Spleen (tissue), 11 donors: ENCODE measurements around the gene OR2AE1. TPM values are rescaled to one million over a fixed set of nuclear protein-coding genes. Genes with fewer than 3 reads are reported as not detected.
"Not testable (repeated sequence)": the region's sequence is repeated elsewhere in the genome, so short reads cannot be mapped to it uniquely, and the experiment has no call there.

Experiments used
- DNase-seq: peaks from one replicate; pipeline ENCODE4 v3.0.0-alpha.2; 2020
- H3K27ac ChIP-seq, 8 donors: fragments of 200-600 bp; sonication (generic) in 7 of 8; 1 replicate in 4 of 8; 2 replicates in 4 of 8; pipeline versions ENCODE4 v1.5.0 to v1.8.0; 2016 to 2021; ENCODE audit warnings: inconsistent platforms in 4 of 8, mild to moderate bottlenecking in 4 of 8, moderate library complexity in 1 of 8
- H3K27me3 ChIP-seq, 7 donors: fragments of 200-600 bp; sonication (generic) in 6 of 7; replicated peaks in 1 of 7; 1 replicate in 4 of 7; 2 replicates in 3 of 7; pipeline versions ENCODE4 v1.5.0 to v1.8.0; 2016 to 2021; ENCODE audit warnings: inconsistent platforms in 3 of 7, mild to moderate bottlenecking in 1 of 7
- H3K36me3 ChIP-seq, 6 donors: fragments of 200-600 bp; sonication (generic) in 5 of 6; 1 replicate in 4 of 6; 2 replicates in 2 of 6; pipeline versions ENCODE4 v1.5.0 to v1.8.0; 2016 to 2021; ENCODE audit warnings: inconsistent platforms in 2 of 6
- H3K4me1 ChIP-seq, 6 donors: fragments of 200-600 bp; sonication (generic) in 5 of 6; 1 replicate in 3 of 6; 2 replicates in 3 of 6; pipeline versions ENCODE4 v1.5.0 to v1.8.0; 2016 to 2021; ENCODE audit warnings: inconsistent platforms in 3 of 6
- H3K4me3 ChIP-seq, 8 donors: fragments of 200-600 bp; sonication (generic) in 7 of 8; 1 replicate in 4 of 8; 2 replicates in 4 of 8; pipeline versions ENCODE4 v1.5.0 to v1.8.0; 2016 to 2021; ENCODE audit warnings: inconsistent platforms in 4 of 8, mild to moderate bottlenecking in 4 of 8, moderate library complexity in 2 of 8
- H3K9me3 ChIP-seq, 8 donors: fragments of 200-600 bp; sonication (generic) in 7 of 8; 1 replicate in 4 of 8; 2 replicates in 4 of 8; pipeline versions ENCODE4 v1.5.0 to v1.8.0; 2016 to 2021; ENCODE audit warnings: inconsistent platforms in 4 of 8
- CTCF ChIP-seq, 11 experiments: fragments of 200-600 bp in 7 of 11; fragments of 450-650 bp in 4 of 11; sonication (generic) in 4 of 11; IDR thresholded peaks in 8 of 11; conservative IDR thresholded peaks in 3 of 11; 1 replicate in 7 of 11; 2 replicates in 4 of 11; pipeline versions ENCODE4 v1.4.0 to v1.8.0; 2016 to 2021; ENCODE audit warnings: antibody characterized with exemption in 11 of 11, inconsistent platforms in 4 of 11, mild to moderate bottlenecking in 1 of 11
- POLR2A ChIP-seq, 3 donors: fragments of 450-650 bp; IDR thresholded peaks; one replicate each; pipeline ENCODE4 v1.5.1; 2017; ENCODE audit warnings: antibody characterized with exemption in 3 of 3, mild to moderate bottlenecking in 1 of 3
- POLR2AphosphoS5 ChIP-seq, 3 donors: sonication (generic); formaldehyde crosslinking; IDR thresholded peaks; one replicate each; pipeline ENCODE4 v1.5.1; 2017; ENCODE audit warnings: antibody characterized with exemption in 3 of 3
- WGBS, 5 donors: extraction: QIAGEN DNeasy Blood & Tissue Kit in 3 of 5; methylation state at CpG; one replicate each; pipeline versions ENCODE4 v1.1.5 to v1.1.7; 2013 to 2018; 5-methylcytosine and 5-hydroxymethylcytosine counted together
- intact Hi-C: fragments of 100-400 bp; cut with DNase I; formaldehyde crosslinking; loops from one replicate; pipeline ENCODE4 v1.15.0; 2023; ENCODE audit warnings: low total_unique reads
- polyA plus RNA-seq, 3 donors: library from polyadenylated mRNA; stranded (reverse); fragments of 200-250 nt; gene quantifications; one replicate each; pipeline ENCODE4 v1.2.1, GENCODE V29; 2013
- total RNA-seq, 7 donors: library from RNA; depleted of rRNA in 3 of 7; stranded (reverse); fragments of >200 nt in 3 of 7; fragmentation: NEBNext Ultra II Directional in 4 of 7; extraction: Animal tissue kit (Norgen Biotek cat#: 25700) in 4 of 7; gene quantifications; one replicate each; pipeline versions ENCODE4 v1.1.0 to v1.2.1, GENCODE V29; 2016 to 2021
- donor health status: healthy with polysubstance abuse.
- donor health status: DM: no; HTN: no; CAD: no; lungs with moderate emphysema.
- donor health status: DM: no; HTN: no; CAD: no.
- donor health status: Bipolar disorder and iron deficiency.
- donor health status: healthy.
- donor health status: DM: no; HTN: no; CAD: no.
- donor health status: DM: yes; HTN: yes; CAD: no.

Gene OR2AE1
- total and polyA plus RNA-seq, 10 donors: 0.94 TPM; not detected in 9

DNA sequence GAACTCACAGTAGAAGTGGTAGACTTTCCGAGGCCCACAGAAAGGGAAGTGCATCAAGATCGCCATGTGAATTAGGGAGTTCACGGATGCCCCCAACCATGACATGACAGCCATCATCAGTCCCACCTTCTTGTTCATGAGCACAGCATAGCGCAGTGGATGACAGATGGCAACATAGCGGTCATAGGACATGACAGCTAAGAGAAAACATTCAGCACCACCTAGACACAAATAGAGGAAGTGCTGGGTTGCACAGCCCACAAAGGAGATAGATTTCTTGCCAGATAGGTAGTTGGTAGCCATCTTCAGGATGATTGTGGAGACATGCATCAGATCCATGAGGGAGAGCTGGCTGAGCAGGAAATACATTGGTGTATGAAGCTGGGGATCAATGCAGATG is 342 bp downstream of the OR2AE1 start:
- Histone ChIP-seq H3K27me3 (no peaks in the 10 kb centered on the region), H3K4me3 (no peak overlapping the region), H3K27ac (no peak overlapping the region), H3K4me1 (no peaks in the 10 kb centered on the region), H3K36me3 (peaks cover 0 to 7% (median 0%) of the 10 kb centered on the region in 6 donors), H3K9me3 (no peaks in the 10 kb centered on the region)
- TF ChIP-seq CTCF (IDR thresholded peaks at IDR 0.05 in 8 of 11, conservative IDR thresholded peaks at IDR 0.05 in 3 of 11) (no peak), POLR2AphosphoS5 (IDR thresholded peaks at IDR 0.05) (no peak), POLR2A (IDR thresholded peaks at IDR 0.05) (no peak)
- intact Hi-C loops: no loop called here
- 68 to 92% (median 88%) methylated on average over 5 of the region's 5 CpGs for WGBS, 5 donors
- no peak for DNase-seq

DNA sequence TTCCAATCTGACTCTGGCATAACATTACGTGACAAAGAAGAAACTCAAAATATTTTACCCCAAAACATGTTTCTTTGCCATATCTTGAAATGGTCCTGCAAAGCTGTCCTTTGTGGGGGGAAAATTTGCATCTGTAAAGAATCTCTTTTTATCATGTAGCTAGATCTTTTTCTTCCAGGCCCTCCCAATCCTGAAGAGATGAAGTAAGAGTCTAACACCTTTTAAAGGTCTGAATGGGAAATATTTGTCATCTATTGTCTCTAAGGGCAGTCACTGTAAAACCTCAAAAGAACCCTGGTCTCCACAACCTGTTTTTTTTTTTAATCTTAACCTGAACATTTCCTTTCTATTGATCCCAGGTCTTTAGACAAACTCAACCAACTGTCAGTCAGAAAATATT is 8.6 kb downstream of the OR2AE1 start:
- TF ChIP-seq POLR2A (IDR thresholded peaks at IDR 0.05) (no peak), CTCF (IDR thresholded peaks at IDR 0.05 in 8 of 11, conservative IDR thresholded peaks at IDR 0.05 in 3 of 11) (no peak), POLR2AphosphoS5 (IDR thresholded peaks at IDR 0.05) (no peak)
- Histone ChIP-seq H3K4me1 (no peaks in the 10 kb centered on the region), H3K27me3 (peaks cover 0 to 15% (median 0%) of the 10 kb centered on the region in 7 donors), H3K9me3 (peaks cover 0 to 24% (median 14%) of the 10 kb centered on the region in 8 donors), H3K4me3 (no peak overlapping the region), H3K27ac (no peak overlapping the region), H3K36me3 (no peaks in the 10 kb centered on the region)
- intact Hi-C loops: no loop called here
- 82 to 93% (median 91%) methylated on average over 1 of the region's 1 CpG for WGBS, 5 donors
- DNase-seq: no peak

DNA sequence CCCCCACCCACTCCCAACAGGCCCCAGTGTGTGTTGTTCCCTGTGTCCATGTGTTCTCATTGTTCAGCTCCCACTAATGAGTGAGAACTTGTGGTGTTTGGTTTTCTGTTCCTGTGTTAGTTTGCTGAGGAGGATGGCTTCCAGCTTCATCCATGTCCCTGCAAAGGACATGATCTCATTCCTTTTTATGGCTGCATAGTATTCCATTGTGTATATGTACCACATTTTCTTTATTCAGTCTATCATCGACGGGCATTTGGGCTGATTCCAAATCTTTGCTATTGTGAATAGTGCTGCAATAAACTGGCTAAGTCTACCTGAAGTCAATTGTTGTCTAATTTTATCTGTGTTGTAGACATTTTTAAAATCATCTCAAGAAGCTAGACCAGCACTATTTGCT is 9.4 kb downstream of the OR2AE1 start:
- intact Hi-C loops: not testable (repeated sequence)

DNA sequence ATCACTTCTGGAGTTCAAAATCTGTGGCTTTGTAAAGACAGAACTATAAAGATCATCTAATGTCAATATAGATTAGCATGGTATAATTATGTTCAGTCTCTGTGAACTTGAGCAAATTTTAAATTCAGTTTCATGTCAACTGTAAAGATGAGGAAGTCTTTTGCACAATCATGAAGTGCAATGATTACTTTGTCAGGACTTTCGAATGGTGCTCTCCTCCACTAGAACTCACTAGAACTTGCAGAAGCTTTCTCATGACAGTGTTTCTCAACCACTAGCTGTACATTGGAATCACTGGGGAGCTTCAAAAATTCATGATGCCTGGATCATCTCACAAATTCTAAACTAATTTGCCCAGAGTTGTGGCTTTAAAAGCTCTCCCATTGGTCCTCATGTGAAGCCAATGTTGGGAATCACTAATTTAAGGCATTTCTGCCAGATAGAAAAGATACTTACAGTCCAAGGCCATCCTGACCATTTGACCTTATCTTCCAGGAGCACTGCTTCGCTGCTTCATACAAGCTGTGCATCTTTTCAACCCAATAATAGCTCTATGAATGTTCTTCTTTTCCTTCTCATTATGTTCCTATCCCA is 12.9 kb downstream of the OR2AE1 start:
- H3K9me3 ChIP-seq: peaks cover 0 to 24% (median 15%) of the 10 kb centered on the region in 8 donors
- TF ChIP-seq POLR2A (IDR thresholded peaks at IDR 0.05) (no peak), CTCF (IDR thresholded peaks at IDR 0.05 in 8 of 11, conservative IDR thresholded peaks at IDR 0.05 in 3 of 11) (no peak), POLR2AphosphoS5 (IDR thresholded peaks at IDR 0.05) (no peak)
- H3K36me3 ChIP-seq: no peaks in the 10 kb centered on the region
- H3K27me3 ChIP-seq: peaks cover 0 to 8% (median 0%) of the 10 kb centered on the region in 7 donors
- no peak overlapping the region for H3K27ac ChIP-seq
- no peak for DNase-seq
- H3K4me3 ChIP-seq: no peak overlapping the region
- WGBS, 5 donors: 45 to 60% (median 54%) methylated on average over 2 of the region's 2 CpGs
- intact Hi-C loops: no loop called here
- H3K4me1 ChIP-seq: no peaks in the 10 kb centered on the region

More for the DNA sequence above, 9.4 kb downstream of the OR2AE1 start:
- DNase-seq, H3K27ac ChIP-seq, H3K4me1 ChIP-seq, H3K36me3 ChIP-seq, H3K4me3 ChIP-seq: not testable (repeated sequence)
- Histone ChIP-seq H3K9me3 (peaks cover 0 to 24% (median 15%) of the 10 kb centered on the region in 8 donors), H3K27me3 (peaks cover 0 to 15% (median 0%) of the 10 kb centered on the region in 7 donors)
- 91 to 100% (median 94%) methylated on average over 2 of the region's 2 CpGs for WGBS, 5 donors
